GM19452 (cell line): ENCODE data around the gene SRXN1.

Source experiments
- ATAC-seq: cut with Tn5 transposase; IDR thresholded peaks from one replicate; pipeline ENCODE4 v1.9.1; 2021; ENCODE audit not compliant: unreplicated experiment

Gene SRXN1

GRCh38 chr20:609371-609964, 43.5 kb downstream of the SRXN1 start:
- ATAC-seq: no peak

GRCh38 chr20:608970-609369, 44.0 kb downstream of the SRXN1 start:
- no peak for ATAC-seq

DNA sequence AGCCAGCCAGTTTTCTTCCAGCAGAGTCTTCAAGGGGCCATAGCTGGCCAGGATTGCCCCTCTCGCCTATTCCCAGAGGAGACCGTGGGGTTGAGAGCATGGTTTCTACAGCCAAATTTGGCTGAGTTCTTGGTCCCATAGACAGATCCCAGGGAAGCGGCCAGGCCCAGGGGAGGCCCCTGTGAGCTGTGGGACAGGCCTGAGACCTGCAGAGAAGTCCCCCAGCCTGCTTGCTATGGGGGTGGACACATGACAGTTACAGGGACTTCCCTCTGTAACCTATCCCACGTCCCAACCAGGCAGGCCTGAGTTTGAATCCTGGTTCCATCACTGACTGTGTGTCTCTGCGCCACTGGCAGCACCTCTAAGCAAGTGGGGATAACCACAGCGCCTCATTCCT, 45.5 kb downstream of the SRXN1 start:
- no peak for ATAC-seq

GRCh38 chr20:605237-605636, 47.8 kb downstream of the SRXN1 start:
- ATAC-seq: no peak

- no peak for ATAC-seq
Measured at GRCh38 chr20:603116-603640, 49.8 kb downstream of the SRXN1 start.

DNA sequence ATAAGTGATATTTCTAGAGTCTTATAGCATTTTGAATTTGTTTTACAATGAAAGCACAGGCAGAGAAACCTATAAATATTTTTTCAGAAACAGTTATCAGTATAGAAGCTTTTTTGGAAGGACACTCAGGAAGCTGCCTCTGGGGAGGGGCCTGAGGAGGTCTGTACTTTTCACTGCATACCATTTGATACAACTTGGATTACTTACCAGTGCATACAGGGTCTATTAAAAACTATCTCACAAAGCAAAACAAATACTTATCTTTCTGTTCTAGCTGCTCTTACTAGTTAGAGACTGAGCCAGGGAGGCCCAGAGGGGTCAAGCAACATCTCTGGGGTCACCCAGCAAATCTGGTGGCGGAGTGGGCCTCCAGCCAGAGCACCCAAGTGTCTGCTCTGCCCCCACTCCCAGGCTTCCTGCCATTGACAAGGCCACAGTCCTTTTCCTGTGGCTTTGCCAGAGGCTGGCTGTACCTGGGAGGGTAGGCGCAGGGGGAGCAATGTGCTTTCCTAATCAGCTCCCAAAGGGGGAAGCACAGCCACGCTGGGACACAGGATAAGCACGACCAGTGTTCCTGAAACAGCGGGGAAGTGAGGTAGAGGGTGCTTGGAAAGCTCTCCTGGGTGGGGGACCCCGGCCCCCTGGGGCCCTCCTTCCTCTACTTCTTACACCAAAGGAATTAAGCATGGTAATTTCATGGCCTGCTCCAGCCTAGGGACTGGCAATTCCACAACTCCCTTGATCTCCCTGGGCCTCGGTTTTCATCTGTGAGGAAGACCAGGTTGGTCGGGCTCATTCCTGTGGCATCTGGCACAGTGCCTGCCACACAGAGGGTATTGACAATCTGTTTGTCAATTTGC, 50.7 kb downstream of the SRXN1 start:
- ATAC-seq: no peak

- ATAC-seq: no peak
Measured at GRCh38 chr20:600736-601135, 52.3 kb downstream of the SRXN1 start.

DNA sequence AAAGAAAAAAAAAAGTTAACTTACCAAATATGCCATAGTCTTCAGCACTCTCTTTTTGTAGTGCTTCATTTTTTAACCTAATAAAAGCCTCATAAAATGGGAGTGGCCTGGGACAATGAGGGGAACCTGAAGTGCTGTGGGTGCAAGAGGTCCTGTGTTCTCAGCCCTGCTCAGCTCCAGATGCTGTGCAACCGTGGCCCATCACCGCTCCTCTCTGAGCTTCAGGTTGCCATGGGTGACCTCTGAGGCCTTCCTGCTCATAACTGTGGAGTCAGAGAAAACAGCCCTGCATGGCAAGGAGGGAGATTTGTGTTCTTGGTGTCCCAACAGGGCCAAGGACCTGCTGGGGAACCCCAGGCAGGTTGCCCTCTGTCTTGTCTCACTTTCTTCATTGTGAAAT, 52.9 kb downstream of the SRXN1 start:
- no peak for ATAC-seq

DNA sequence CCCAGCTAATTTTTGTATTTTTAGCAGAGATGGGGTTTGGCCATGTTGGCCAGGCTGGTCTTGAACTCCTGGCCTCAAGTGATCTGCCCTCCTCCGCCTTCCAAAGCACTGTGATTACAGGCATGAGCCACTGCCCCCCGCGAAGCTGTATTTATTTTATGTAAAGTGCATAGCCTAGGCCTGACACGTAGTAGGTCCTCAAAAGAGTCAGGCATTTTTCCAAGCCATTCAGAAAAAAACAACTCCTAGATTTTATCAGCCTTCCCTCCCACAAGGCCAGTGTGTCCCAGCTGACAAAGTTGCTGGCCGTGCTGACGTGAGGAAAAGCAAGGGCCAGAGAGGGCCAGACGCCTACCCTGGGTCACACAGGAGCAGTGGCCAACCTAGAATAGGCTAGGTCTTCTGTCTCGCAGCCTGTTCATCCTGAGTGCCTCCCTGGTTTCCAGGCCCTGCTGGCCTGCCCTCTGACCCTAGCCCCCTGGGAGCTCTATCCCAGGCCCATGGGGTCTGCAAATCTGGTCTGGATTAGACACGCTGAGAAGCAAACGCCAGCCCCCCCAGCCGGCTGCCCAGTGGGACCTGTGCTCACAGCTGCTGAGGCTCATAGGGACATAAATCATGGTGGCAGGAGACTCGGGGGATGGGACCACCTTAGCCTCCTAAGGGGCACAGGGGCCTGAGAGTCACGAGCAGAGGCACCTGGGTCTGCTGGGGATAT, 54.7 kb downstream of the SRXN1 start:
- no peak for ATAC-seq

GRCh38 chr20:597560-597959, 55.4 kb downstream of the SRXN1 start:
- ATAC-seq: no peak
